GM23338 (cell line): ENCODE results near the gene LOXHD1. TPM values are rescaled to one million over a fixed set of nuclear protein-coding genes. Genes with fewer than 3 reads are reported as not detected.

Experiments
- ATAC-seq: fragments of 200-7000 bp; cut with Tn5 transposase; 3 replicates; pipeline ENCODE4 v1.9.1; 2020
- DNase-seq: peaks from one replicate; pipeline ENCODE4 v3.0.0-alpha.2; 2015; ENCODE audit warnings: low spot score
- H2AFZ ChIP-seq: fragments of 200-600 bp; sonication (generic); 2 replicates; pipeline ENCODE4 v1.8.0; 2016; ENCODE audit warnings: antibody characterized with exemption, mild to moderate bottlenecking, moderate library complexity
- H3F3A ChIP-seq: fragments of 200-600 bp; sonication (generic); replicated peaks from 2 replicates; pipeline ENCODE4 v1.8.0; 2017; ENCODE audit warnings: antibody characterized with exemption, mixed run types, low read depth
- H3K27ac ChIP-seq: fragments of 200-600 bp; sonication (generic); 2 replicates; pipeline ENCODE4 v1.6.1; 2016; ENCODE audit warnings: low read depth
- H3K27me3 ChIP-seq: fragments of 200-600 bp; sonication (generic); 2 replicates; pipeline ENCODE4 v1.8.0; 2016; ENCODE audit warnings: mild to moderate bottlenecking, mixed run types, moderate library complexity; ENCODE audit not compliant: insufficient read depth
- H3K36me3 ChIP-seq: fragments of 200-600 bp; sonication (generic); 2 replicates; pipeline ENCODE4 v1.8.0; 2016; ENCODE audit warnings: mild to moderate bottlenecking; ENCODE audit not compliant: insufficient read depth
- H3K4me1 ChIP-seq: fragments of 200-600 bp; sonication (generic); 2 replicates; pipeline ENCODE4 v1.8.0; 2016; ENCODE audit warnings: mild to moderate bottlenecking, moderate library complexity; ENCODE audit not compliant: insufficient read depth
- H3K4me2 ChIP-seq: fragments of 200-600 bp; sonication (generic); 2 replicates; pipeline ENCODE4 v1.7.1; 2017; ENCODE audit warnings: mixed run types
- H3K4me3 ChIP-seq: fragments of 200-600 bp; sonication (generic); 2 replicates; pipeline ENCODE4 v1.6.1; 2016; ENCODE audit warnings: mixed run types
- H3K79me2 ChIP-seq: fragments of 200-600 bp; sonication (generic); replicated peaks from 2 replicates; pipeline ENCODE4 v1.8.0; 2017; ENCODE audit warnings: mild to moderate bottlenecking; ENCODE audit not compliant: insufficient read depth
- H3K9me2 ChIP-seq: fragments of 200-600 bp; sonication (generic); 2 replicates; pipeline ENCODE4 v1.8.0; 2017; ENCODE audit not compliant: insufficient read depth
- H4K20me1 ChIP-seq: fragments of 200-600 bp; sonication (generic); replicated peaks from 2 replicates; pipeline ENCODE4 v1.8.0; 2017; ENCODE audit warnings: mild to moderate bottlenecking; ENCODE audit not compliant: insufficient read depth
- H3K27ac Mint-ChIP-seq: 2 replicates; pipeline ENCODE4 v1.8.0; 2020; ENCODE audit warnings: inconsistent platforms, mild to moderate bottlenecking, moderate library complexity, mixed read lengths
- H3K27me3 Mint-ChIP-seq: 3 replicates; pipeline ENCODE4 v1.8.0; 2022; ENCODE audit warnings: low read depth, mild to moderate bottlenecking, moderate library complexity, mixed read lengths, inconsistent platforms; ENCODE audit not compliant: insufficient read depth, poor library complexity
- H3K36me3 Mint-ChIP-seq: 3 replicates; pipeline ENCODE4 v1.8.0; 2021; ENCODE audit warnings: low read depth, mild to moderate bottlenecking, inconsistent platforms, moderate library complexity, mixed read lengths
- H3K4me1 Mint-ChIP-seq: 3 replicates; pipeline ENCODE4 v1.8.0; 2020; ENCODE audit warnings: mild to moderate bottlenecking, inconsistent platforms, mixed read lengths
- H3K4me3 Mint-ChIP-seq: 3 replicates; pipeline ENCODE4 v1.8.0; 2021; ENCODE audit warnings: moderate library complexity, mild to moderate bottlenecking, inconsistent platforms, mixed read lengths
- H3K9me3 Mint-ChIP-seq: 3 replicates; pipeline ENCODE4 v1.8.0; 2020; ENCODE audit warnings: moderate library complexity, mild to moderate bottlenecking, inconsistent platforms, mixed read lengths
- CREB1 ChIP-seq: fragments of 250-450 bp; sonication (Bioruptor Pico); IDR thresholded peaks from 2 replicates; pipeline ENCODE4 v1.5.0; 2020; ENCODE audit warnings: low read depth, mild to moderate bottlenecking, moderate library complexity
- NANOG ChIP-seq: IDR thresholded peaks from 2 replicates; pipeline ENCODE4 v1.6.1; 2016; ENCODE audit warnings: antibody characterized with exemption, borderline replicate concordance
- POLR2AphosphoS5 ChIP-seq: IDR thresholded peaks from 2 replicates; pipeline ENCODE4 v1.6.1; 2016; ENCODE audit warnings: antibody characterized with exemption, low read depth
- polyA plus RNA-seq: library from polyadenylated mRNA; unstranded; fragments of >200 nt; fragmentation: Nextera tagmentation; extraction: Ambion mirVana; gene quantifications from 2 replicates; pipeline ENCODE4 v1.2.1, GENCODE V29; 2016
- total RNA-seq: library from RNA; depleted of rRNA; stranded (reverse); fragments of >200 nt; shearing (Covaris generic); gene quantifications from 2 replicates; pipeline ENCODE4 v1.2.3, GENCODE V29; 2014
- TF ChIP-seq, protein P1 (sequence below): fragments of 250-450 bp; sonication (Bioruptor Pico); IDR thresholded peaks from 2 replicates; pipeline ENCODE4 v1.5.0; 2020; ENCODE audit warnings: mild to moderate bottlenecking, moderate library complexity
- TF ChIP-seq, protein P2 (sequence below), 2 experiments: fragments of 200-600 bp in 1 of 2; sonication (generic) in 1 of 2; conservative IDR thresholded peaks; 2 replicates each; pipeline versions ENCODE4 v1.5.1 to v1.6.1; 2016 to 2017; ENCODE audit warnings: antibody characterized with exemption in 2 of 2, low read depth in 2 of 2, mild to moderate bottlenecking in 2 of 2, moderate library complexity in 1 of 2

The LOXHD1 gene
- total and polyA plus RNA-seq, 2 experiments from 2014 or later = 0.17 TPM; not detected in 1

DNA sequence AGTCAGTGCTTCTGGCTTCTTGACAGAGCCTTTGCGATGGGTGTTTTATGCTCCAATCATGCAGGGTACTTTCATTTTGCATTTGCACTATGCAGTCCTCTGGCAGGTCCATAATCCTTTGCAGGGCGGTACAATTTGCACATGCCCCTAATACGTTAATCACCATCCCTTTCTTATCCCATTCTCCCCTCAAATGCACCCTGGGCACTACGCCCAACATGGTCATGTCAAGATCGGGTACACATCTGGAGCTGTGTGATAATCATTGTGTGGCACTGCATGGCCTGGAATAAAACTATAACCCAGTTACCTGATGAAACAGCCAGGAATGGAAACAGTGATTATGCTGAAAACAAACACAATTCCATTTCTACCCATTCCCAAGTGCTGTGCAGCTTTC, 27.7 kb downstream of the LOXHD1 start:
- Histone ChIP-seq H3K27me3 (no peaks in the 10 kb centered on the region), H3K79me2 (no peaks in the 10 kb centered on the region), H4K20me1 (no peaks in the 10 kb centered on the region), H3K36me3 (no peaks in the 10 kb centered on the region), H3F3A (no peaks in the 10 kb centered on the region), H3K4me3 (no peak overlapping the region), H2AFZ (no peak overlapping the region), H3K4me1 (no peaks in the 10 kb centered on the region), H3K4me2 (no peak overlapping the region), H3K9me2 (no peaks in the 10 kb centered on the region; the same call in 1 of the 2 replicates), H3K27ac (no peak overlapping the region)
- peaks cover 3% of the 10 kb centered on the region for H3K27me3 Mint-ChIP-seq
- H3K36me3 Mint-ChIP-seq = no peaks in the 10 kb centered on the region
- DNase-seq (no peak), ATAC-seq (no peak)
- TF ChIP-seq CREB1 (CRISPR knock-in tag) (no peak), NANOG (no peak)
- TF ChIP-seq, protein P1, sequence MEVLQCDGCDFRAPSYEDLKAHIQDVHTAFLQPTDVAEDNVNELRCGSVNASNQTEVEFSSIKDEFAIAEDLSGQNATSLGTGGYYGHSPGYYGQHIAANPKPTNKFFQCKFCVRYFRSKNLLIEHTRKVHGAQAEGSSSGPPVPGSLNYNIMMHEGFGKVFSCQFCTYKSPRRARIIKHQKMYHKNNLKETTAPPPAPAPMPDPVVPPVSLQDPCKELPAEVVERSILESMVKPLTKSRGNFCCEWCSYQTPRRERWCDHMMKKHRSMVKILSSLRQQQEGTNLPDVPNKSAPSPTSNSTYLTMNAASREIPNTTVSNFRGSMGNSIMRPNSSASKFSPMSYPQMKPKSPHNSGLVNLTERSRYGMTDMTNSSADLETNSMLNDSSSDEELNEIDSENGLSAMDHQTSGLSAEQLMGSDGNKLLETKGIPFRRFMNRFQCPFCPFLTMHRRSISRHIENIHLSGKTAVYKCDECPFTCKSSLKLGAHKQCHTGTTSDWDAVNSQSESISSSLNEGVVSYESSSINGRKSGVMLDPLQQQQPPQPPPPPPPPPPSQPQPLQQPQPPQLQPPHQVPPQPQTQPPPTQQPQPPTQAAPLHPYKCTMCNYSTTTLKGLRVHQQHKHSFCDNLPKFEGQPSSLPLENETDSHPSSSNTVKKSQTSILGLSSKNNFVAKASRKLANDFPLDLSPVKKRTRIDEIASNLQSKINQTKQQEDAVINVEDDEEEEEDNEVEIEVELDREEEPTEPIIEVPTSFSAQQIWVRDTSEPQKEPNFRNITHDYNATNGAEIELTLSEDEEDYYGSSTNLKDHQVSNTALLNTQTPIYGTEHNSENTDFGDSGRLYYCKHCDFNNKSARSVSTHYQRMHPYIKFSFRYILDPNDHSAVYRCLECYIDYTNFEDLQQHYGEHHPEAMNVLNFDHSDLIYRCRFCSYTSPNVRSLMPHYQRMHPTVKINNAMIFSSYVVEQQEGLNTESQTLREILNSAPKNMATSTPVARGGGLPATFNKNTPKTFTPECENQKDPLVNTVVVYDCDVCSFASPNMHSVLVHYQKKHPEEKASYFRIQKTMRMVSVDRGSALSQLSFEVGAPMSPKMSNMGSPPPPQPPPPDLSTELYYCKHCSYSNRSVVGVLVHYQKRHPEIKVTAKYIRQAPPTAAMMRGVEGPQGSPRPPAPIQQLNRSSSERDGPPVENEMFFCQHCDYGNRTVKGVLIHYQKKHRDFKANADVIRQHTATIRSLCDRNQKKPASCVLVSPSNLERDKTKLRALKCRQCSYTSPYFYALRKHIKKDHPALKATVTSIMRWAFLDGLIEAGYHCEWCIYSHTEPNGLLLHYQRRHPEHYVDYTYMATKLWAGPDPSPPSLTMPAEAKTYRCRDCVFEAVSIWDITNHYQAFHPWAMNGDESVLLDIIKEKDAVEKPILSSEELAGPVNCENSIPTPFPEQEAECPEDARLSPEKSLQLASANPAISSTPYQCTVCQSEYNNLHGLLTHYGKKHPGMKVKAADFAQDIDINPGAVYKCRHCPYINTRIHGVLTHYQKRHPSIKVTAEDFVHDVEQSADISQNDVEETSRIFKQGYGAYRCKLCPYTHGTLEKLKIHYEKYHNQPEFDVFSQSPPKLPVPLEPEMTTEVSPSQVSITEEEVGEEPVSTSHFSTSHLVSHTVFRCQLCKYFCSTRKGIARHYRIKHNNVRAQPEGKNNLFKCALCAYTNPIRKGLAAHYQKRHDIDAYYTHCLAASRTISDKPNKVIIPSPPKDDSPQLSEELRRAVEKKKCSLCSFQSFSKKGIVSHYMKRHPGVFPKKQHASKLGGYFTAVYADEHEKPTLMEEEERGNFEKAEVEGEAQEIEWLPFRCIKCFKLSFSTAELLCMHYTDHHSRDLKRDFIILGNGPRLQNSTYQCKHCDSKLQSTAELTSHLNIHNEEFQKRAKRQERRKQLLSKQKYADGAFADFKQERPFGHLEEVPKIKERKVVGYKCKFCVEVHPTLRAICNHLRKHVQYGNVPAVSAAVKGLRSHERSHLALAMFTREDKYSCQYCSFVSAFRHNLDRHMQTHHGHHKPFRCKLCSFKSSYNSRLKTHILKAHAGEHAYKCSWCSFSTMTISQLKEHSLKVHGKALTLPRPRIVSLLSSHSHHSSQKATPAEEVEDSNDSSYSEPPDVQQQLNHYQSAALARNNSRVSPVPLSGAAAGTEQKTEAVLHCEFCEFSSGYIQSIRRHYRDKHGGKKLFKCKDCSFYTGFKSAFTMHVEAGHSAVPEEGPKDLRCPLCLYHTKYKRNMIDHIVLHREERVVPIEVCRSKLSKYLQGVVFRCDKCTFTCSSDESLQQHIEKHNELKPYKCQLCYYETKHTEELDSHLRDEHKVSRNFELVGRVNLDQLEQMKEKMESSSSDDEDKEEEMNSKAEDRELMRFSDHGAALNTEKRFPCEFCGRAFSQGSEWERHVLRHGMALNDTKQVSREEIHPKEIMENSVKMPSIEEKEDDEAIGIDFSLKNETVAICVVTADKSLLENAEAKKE (CRISPR knock-in tag) = no peak
- no peaks in the 10 kb centered on the region for H3K4me1 Mint-ChIP-seq
- H3K4me3 Mint-ChIP-seq = no peak overlapping the region
- H3K27ac Mint-ChIP-seq = no peak overlapping the region
- no peaks in the 10 kb centered on the region for H3K9me3 Mint-ChIP-seq

DNA sequence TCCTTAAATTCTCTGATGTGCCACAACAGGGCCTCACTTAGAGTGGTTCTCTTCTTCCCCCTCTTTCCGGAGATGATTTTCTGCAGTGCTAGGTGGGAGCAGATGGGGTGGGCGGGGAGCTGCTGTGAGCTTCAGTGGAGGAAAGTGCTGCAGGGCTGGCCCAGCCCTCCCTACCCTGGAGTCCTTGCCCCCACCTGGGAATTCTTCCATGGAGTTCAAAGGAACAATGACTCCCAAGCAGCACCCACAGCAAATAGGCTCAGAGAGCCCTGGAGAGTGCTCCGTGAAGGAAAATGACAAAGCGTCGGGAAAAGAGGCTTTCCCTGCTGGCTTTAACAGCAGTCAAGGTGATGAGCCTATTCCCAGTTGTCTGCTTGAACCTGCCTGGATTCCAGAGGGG, 28.8 kb downstream of the LOXHD1 start:
- Mint-ChIP-seq H3K9me3 (no peaks in the 10 kb centered on the region), H3K27ac (no peak overlapping the region), H3K4me1 (no peaks in the 10 kb centered on the region), H3K36me3 (no peaks in the 10 kb centered on the region), H3K27me3 (peaks cover 3% of the 10 kb centered on the region), H3K4me3 (no peak overlapping the region)
- Histone ChIP-seq H3K79me2 (no peaks in the 10 kb centered on the region), H3K27me3 (no peaks in the 10 kb centered on the region), H3K36me3 (no peaks in the 10 kb centered on the region), H3K27ac (no peak overlapping the region), H3K4me3 (no peak overlapping the region), H4K20me1 (no peaks in the 10 kb centered on the region), H3F3A (no peaks in the 10 kb centered on the region), H3K4me2 (no peak overlapping the region), H2AFZ (no peak overlapping the region), H3K9me2 (no peaks in the 10 kb centered on the region; the same call in 1 of the 2 replicates), H3K4me1 (no peaks in the 10 kb centered on the region)
- TF ChIP-seq POLR2AphosphoS5 = no peak
- TF ChIP-seq, protein P2, sequence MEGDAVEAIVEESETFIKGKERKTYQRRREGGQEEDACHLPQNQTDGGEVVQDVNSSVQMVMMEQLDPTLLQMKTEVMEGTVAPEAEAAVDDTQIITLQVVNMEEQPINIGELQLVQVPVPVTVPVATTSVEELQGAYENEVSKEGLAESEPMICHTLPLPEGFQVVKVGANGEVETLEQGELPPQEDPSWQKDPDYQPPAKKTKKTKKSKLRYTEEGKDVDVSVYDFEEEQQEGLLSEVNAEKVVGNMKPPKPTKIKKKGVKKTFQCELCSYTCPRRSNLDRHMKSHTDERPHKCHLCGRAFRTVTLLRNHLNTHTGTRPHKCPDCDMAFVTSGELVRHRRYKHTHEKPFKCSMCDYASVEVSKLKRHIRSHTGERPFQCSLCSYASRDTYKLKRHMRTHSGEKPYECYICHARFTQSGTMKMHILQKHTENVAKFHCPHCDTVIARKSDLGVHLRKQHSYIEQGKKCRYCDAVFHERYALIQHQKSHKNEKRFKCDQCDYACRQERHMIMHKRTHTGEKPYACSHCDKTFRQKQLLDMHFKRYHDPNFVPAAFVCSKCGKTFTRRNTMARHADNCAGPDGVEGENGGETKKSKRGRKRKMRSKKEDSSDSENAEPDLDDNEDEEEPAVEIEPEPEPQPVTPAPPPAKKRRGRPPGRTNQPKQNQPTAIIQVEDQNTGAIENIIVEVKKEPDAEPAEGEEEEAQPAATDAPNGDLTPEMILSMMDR (conservative IDR thresholded peaks at IDR 0.05; ENCODE audit: low read depth in 2 of 2) = no peak
- TF ChIP-seq NANOG = no peak
- DNase-seq (no peak), ATAC-seq (peak; percentile 35; the same call in 1 of the 3 replicates)
